DMS53 treated with DMSO at 0.1 percent for 48 hours (cell line): ENCODE results near the gene CLBA1.

Source experiments
- DNase-seq: peaks from one replicate; lab custom pipeline; 2025; ENCODE audit not compliant: unreplicated experiment; lab: John Stamatoyannopoulos, UW

The CLBA1 gene

GRCh38 chr14:105043641-105044040, 58.1 kb downstream of the CLBA1 start:
- DNase-seq: no peak
